ENCODE data around the gene PIAS4. TPM values are rescaled to one million over a fixed set of nuclear protein-coding genes. Genes with fewer than 3 reads are reported as not detected.

Gene PIAS4
- total RNA-seq, 1 donor from 2014 or later, result 26.7 TPM

DNA sequence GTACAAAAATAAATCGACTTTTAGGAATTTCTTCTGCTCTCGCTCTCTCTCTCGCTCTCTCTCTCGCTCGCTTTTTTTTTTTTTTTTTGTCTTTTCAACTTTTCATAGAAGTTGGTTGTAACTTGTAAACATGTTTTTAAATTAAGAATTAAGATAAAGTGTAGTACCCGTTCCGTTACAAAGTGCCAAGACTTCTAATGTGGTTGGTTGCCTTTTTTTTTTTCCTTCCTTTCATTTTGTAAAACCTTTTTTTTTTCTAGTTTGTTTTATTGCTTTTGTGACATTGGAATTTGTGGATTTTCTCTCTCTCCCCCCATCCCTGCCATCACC lies 38.8 kb downstream of the PIAS4 start:
- DNase-seq (ENCODE audit: low read depth), result no peak
- no peak overlapping the region for H3K4me3 ChIP-seq (ENCODE audit: low read depth, low read length)
- TF ChIP-seq, protein P1, sequence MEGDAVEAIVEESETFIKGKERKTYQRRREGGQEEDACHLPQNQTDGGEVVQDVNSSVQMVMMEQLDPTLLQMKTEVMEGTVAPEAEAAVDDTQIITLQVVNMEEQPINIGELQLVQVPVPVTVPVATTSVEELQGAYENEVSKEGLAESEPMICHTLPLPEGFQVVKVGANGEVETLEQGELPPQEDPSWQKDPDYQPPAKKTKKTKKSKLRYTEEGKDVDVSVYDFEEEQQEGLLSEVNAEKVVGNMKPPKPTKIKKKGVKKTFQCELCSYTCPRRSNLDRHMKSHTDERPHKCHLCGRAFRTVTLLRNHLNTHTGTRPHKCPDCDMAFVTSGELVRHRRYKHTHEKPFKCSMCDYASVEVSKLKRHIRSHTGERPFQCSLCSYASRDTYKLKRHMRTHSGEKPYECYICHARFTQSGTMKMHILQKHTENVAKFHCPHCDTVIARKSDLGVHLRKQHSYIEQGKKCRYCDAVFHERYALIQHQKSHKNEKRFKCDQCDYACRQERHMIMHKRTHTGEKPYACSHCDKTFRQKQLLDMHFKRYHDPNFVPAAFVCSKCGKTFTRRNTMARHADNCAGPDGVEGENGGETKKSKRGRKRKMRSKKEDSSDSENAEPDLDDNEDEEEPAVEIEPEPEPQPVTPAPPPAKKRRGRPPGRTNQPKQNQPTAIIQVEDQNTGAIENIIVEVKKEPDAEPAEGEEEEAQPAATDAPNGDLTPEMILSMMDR (conservative IDR thresholded peaks at IDR 0.05; ENCODE audit: low read depth, low read length), result no peak

DNA sequence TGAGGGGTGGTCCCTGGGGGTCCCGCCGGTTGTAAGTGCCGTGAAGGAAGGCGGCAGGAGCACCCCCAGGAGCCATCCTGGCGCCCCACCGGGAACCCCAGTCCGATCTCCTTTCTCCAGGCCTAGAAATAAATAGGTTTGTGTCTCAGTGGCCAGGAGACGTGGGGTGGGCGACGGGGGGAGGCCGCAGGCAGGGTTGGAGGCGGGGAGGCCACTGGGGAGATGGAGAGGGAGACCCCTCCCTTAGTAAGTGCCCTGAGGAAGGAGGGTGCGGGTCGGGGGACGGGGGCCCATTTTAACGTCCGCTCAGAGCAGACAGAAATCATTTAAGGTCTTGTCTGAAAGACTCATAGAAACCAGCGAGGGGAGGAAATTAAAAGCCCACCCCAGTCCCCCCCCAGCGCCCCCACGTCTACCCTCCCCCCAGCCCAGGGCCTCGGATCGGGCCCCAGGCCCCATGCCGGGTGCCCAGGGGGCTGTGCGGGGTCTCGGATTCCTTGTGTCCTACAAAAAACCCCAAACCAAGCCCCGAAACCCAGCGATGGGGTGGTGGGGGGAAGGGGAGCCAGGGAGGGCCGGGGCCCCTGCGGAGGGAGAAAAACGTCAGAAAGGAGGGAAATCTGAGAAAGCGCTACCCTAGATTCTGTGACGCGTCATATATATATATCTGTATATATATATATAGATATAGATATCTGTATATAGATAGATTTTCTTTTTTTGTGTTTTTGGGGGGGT lies 39.6 kb downstream of the PIAS4 start:
- TF ChIP-seq, protein P1 (conservative IDR thresholded peaks at IDR 0.05; ENCODE audit: low read depth, low read length), result no peak
- H3K4me3 ChIP-seq (ENCODE audit: low read depth, low read length), result no peak overlapping the region
- no peak for DNase-seq (ENCODE audit: low read depth)

DNA sequence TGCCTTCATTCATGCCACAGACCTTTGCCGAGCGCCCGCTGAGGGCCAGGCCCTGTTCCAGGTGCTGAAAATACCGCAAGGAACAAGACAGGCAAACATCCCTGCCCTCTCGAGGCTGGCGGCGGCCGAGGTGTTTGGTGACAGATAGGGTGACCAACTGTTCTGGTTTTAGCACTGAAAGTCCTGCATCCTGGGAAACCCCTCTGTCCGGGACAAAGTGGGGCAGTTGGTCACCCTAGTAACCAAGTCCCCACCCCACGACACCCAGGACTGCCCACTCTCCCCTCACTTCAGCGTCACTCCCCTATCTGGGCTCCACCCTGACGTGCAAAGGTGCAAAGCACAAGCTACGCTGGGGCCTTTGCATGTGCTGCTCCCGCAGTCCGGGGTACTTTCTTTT lies 41.9 kb downstream of the PIAS4 start:
- H3K4me3 ChIP-seq (ENCODE audit: low read depth, low read length), result no peak overlapping the region
- DNase-seq (ENCODE audit: low read depth), result no peak
- TF ChIP-seq, protein P1 (conservative IDR thresholded peaks at IDR 0.05; ENCODE audit: low read depth, low read length), result no peak

DNA sequence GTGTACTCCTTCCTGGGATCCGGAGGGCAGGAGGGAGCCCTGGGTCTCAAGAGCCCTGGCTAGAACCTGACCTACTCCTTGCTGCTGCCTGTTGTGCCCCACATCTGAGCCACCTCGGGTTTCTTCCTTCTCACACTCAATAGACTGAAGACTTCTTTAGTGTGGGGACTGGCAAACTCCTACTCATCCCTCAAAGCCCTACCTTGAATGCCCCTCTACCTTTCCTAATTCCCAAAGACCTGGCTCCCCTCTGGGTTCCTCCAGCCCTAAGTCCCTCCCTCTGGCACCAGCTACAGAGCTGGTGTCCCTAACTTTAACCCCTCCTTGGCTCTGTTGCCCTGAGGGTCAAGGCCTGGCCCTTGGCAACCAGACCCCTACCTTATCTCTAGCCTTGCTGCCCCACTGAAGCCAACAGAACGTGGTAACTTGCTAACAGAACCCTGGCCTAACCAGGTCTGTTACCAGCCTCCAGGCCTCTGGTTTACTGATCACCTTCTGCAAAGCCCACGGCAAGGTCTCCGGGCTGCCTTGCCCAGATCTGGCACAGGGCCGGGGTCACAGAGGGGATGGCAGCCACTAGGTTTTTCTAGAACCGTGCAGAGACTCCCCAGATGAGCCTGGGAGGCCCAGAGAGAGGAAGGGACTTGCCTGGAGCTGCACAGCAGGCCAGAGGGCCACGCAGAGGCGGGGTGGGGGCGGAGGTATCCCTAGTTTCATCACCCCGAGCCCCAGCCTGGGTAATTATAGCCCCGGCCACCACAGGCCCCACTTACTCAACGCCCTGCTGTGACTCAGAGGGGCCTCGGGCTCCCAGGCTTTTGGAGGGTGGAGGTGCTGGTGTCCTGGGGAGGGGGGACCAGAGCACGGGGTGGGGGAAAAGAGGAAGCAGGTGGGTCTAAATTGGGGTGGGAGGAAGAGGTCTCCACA lies 43.9 kb downstream of the PIAS4 start:
- TF ChIP-seq, protein P1 (conservative IDR thresholded peaks at IDR 0.05; ENCODE audit: low read depth, low read length), result no peak
- DNase-seq (ENCODE audit: low read depth), result no peak
- H3K4me3 ChIP-seq (ENCODE audit: low read depth, low read length), result no peak overlapping the region

DNA sequence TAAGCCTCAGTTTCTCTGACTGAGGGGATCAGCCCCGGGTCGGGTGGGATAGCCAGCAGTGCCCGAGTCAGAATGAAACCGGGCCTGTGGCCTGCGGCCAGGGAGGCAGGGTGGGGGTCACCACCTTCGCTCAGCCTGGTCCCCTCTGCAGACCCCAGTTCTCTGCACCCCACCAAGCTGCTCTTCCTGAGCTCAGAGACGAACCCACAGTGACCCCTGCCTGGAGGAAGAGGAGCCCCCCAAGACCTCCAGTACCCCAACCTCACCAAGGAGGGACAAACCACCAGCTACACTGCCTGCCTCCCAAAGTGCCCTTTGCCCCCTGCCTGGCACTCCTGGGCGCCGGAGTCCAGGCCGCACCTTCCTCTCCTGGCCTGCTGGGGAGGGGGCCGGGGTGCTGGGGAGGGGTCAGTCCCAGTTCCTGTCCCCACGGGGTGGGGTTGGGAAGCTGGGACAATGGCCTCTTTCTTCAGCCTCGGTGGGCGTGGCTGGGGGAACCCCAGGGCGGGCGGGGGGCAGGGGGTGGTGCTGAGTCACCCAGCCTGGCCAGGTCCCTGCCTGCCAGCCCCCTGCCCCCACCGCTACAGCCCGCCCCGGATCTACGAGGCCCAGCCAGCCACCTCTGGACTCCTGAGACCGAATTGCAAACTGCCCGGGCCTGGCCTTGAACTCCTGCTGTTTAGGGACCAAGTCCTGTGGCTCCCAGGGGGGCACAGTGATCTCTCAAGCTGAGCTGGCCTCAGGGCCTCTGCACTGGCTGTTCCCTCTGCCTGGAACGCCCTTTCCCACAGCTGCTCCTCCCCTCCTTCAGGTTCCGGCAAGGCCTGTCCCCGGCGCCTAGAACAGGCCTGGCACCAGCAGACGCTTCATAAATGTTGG lies 44.8 kb downstream of the PIAS4 start:
- H3K4me3 ChIP-seq (ENCODE audit: low read depth, low read length), result no peak overlapping the region
- TF ChIP-seq, protein P1 (conservative IDR thresholded peaks at IDR 0.05; ENCODE audit: low read depth, low read length), result no peak
- DNase-seq (ENCODE audit: low read depth), result no peak

DNA sequence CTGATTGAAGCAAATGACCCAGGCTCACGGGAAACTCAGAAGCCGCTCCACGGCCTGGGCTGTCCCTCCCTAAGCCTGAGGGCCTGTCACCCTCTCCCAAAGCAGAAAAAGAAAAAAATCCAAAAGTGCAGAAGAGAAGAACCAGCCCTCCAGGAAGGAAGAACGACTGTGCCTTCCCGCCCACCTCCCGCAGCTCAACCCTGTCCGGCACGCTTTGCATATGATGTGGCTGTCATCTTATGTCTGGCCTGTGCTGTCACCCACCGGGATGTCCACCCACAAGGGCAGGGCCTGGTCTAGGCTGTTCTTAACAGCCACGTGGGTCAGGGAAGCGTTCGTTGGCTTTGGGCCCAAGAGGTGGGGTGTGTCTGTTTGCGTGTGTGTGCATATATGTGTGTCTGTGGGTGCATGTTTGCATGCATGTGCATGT lies 45.5 kb downstream of the PIAS4 start:
- H3K4me3 ChIP-seq (ENCODE audit: low read depth, low read length), result no peak overlapping the region
- TF ChIP-seq, protein P1 (conservative IDR thresholded peaks at IDR 0.05; ENCODE audit: low read depth, low read length), result no peak
- DNase-seq (ENCODE audit: low read depth), result no peak

Measured in epithelial cell of proximal tubule (primary cell).